GM18502 (cell line): ENCODE measurements around the gene MTTP.

ENCODE experiments used
- ATAC-seq: cut with Tn5 transposase; IDR thresholded peaks from one replicate; pipeline ENCODE4 v1.9.1; 2021; ENCODE audit warnings: mild to moderate bottlenecking; ENCODE audit not compliant: unreplicated experiment, poor library complexity

MTTP gene

GRCh38 chr4:99636422-99636821 lies 61.8 kb downstream of the MTTP start:
- no peak for ATAC-seq

- ATAC-seq, result no peak
Observed at GRCh38 chr4:99637174-99637573, 62.5 kb downstream of the MTTP start.

GRCh38 chr4:99640676-99641075 lies 66.1 kb downstream of the MTTP start:
- ATAC-seq, result no peak

- no peak for ATAC-seq
Observed at GRCh38 chr4:99642725-99643489, 68.3 kb downstream of the MTTP start.

- ATAC-seq, result no peak
Observed at GRCh38 chr4:99644453-99644852, 69.8 kb downstream of the MTTP start.

GRCh38 chr4:99645036-99645435 lies 70.4 kb downstream of the MTTP start:
- ATAC-seq, result no peak

- no peak for ATAC-seq
Observed at GRCh38 chr4:99645638-99646037, 71.0 kb downstream of the MTTP start.

GRCh38 chr4:99647071-99647470 lies 72.4 kb downstream of the MTTP start:
- ATAC-seq, result no peak

- ATAC-seq, result no peak
Observed at GRCh38 chr4:99648321-99648720, 73.7 kb downstream of the MTTP start.

- no peak for ATAC-seq
Observed at GRCh38 chr4:99649208-99649607, 74.6 kb downstream of the MTTP start.

GRCh38 chr4:99649778-99650177 lies 75.2 kb downstream of the MTTP start:
- no peak for ATAC-seq

- no peak for ATAC-seq
Observed at GRCh38 chr4:99651016-99651769, 76.6 kb downstream of the MTTP start.

GRCh38 chr4:99651811-99652485 lies 77.3 kb downstream of the MTTP start:
- no peak for ATAC-seq

GRCh38 chr4:99652596-99653436 lies 78.2 kb downstream of the MTTP start:
- no peak for ATAC-seq

GRCh38 chr4:99653916-99654315 lies 79.3 kb downstream of the MTTP start:
- no peak for ATAC-seq

- ATAC-seq, result no peak
Observed at GRCh38 chr4:99654361-99654761, 79.7 kb downstream of the MTTP start.

- no peak for ATAC-seq
Observed at GRCh38 chr4:99655308-99656081, 80.9 kb downstream of the MTTP start.

- no peak for ATAC-seq
Observed at GRCh38 chr4:99657798-99658197, 83.2 kb downstream of the MTTP start, which contains the start of gene C4orf54. Gene C4orf54 (minus strand): TSS chr4:99657828. CDS start chr4:99654648, 3,180 bp downstream.

GRCh38 chr4:99658666-99659065 lies 84.0 kb downstream of the MTTP start:
- ATAC-seq, result no peak
